Activated CD8-positive, alpha-beta memory T cell treated with anti-CD3 and anti-CD28 coated beads, Interleukin-2, amount 50 U/mL, for 4 hours (primary cell): Measurements from ENCODE around the gene BDKRB2.

ENCODE experiments used
- DNase-seq: peaks from one replicate; pipeline ENCODE4 v3.0.0-alpha.2; 2020

BDKRB2 gene

DNA sequence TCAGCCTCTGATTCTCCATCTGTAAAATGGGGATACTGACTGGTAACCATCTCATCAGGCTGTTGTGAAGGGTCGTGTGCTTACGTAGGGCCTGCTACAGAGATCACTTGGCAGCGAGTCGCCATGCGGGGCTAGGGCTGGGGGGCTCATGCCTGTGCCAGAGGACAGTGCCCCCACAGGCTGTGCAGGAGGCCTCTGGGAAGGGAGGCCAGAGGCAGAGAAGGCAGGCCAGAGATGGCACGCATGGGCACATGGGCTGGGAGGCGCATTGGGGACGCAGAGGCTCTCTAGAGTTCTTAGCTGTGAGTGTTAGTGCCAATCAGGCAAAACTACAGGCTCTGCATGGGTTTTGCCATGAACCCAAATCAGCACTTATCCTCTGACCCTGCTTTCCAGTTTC is 3.5 kb upstream of the BDKRB2 start:
- no peak for DNase-seq

DNA sequence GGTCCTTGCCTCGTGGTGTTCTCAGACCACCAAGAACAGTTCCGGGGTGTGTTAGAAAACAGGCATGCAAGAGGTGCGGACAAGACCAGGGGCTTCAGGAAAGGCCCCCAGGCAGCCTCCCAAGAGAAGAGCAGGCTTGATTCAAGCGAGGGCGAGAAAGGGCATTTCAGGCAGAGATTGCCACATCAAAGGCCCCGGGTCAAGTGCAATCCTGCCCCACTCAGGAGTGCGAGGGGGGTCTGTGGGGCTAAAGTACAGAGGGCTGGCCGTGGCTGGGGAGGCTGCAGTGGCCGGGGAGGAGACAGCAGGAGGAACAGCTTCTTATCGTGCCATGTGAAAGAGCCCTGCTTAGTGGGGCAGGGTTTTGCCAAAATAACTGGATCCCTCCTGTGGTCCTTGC is 2.7 kb upstream of the BDKRB2 start:
- no peak for DNase-seq

DNA sequence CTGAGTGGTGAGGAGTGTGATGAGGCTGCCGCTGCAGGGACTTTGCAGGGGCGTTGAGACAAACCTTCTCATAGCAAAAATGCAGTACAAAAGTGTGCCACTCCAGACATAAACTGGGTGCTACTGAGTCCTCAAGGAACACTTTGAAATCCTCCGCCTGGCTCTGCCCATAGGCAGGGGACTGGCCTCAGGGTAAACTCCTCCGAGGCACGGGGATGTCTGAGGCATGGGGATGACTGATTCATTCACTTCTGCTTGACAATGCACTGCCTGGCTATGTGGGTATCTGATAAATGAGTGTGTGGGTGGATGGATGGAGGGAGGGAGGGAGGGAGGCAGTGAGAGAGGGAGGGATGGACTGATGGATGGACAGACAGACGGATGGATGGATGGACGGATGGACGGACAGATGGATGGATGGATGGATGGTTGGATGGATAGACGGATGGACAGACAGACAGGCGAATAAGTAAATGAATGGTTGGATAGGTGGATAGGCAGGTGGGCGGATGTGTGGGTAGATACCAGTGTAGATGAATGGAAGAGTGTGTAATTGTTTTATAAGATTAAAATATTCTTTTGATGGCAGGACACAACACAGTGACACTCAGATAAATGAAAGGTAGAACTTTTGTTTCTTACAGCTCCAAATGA is 2.1 kb upstream of the BDKRB2 start:
- no peak for DNase-seq

DNA sequence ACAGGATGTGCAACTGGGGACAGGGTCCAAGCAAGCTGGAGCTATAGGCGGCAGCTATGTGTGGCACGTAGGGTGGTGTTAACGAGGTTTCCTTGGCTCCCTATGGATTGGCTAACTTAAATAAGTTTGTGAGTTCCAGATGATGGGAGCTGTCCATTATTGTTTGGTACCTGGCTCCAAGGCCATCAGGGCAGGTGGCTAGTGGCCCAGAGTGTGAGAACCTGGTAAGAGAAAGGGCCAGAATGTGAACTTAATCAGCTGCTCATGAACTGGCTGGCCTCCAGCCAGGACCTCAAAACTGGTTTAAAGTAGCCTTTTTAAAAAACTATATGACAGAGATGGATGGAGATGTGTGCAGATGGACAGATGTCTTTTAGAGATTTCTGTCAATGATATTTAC is 1.5 kb upstream of the BDKRB2 start:
- no peak for DNase-seq

DNA sequence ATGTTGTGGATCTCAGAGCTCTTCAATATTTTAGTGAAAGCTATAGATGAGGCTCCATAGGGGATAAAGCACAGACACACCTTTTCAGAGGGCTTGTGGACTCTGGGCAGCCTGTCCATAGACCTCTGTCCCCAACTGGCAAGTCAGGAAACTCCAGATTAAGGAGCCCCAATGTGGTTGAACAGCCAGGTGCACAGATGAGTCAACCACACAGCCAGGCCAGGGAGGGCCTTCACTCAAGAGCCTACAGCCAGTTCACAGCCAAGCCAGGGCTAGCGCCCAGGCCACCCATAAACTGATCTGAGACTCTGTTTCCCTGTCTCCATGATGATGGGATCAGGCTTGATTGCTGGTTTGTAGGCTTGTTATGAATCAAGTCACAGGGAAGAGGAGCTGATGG is 1.0 kb upstream of the BDKRB2 start:
- no peak for DNase-seq

DNA sequence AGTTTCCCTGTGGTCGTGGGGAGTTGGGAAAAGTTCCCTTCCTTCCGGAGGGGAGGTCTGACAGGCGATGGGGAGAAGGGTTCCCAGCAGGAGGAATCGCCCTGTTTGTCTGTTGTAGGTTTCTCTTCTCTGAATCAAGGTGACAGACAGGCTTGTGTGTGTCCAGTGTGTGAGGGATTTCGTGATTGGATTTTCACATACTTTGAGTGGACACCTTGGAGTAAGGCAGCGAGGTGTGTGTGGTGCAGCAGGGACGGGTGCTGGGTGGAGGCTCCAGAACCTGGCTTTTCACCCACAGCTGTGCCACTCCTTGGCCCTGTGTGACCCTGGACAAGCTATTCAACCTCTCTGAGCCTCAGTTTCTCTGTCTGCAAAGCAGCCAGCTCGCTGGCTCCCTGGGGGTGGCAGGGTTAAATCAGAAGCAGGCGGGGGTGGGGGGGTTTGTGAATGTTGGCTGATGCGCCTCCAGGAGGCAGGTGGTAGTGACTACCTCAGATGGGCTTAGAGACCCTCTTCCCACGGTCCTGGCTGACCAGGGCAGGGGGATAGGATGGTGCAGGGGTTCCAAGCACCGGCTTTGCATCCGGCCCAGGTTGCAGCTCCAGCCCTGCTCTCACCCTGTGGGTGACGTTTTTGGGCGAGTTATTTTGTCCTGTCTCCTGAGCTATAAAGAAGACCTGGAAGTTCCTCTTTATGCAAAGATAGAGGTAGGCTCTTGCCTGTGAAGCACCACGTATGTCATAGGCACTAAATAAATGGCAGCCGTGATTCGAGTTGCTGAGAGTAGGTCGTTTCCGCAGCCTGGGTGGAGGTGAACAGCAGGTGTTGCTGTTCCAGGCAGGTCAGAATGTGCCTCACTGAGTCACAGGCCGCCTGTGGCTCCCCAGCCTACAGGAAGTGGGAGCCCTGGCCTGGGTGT is 679 bp downstream of the BDKRB2 start:
- DNase-seq: no peak

DNA sequence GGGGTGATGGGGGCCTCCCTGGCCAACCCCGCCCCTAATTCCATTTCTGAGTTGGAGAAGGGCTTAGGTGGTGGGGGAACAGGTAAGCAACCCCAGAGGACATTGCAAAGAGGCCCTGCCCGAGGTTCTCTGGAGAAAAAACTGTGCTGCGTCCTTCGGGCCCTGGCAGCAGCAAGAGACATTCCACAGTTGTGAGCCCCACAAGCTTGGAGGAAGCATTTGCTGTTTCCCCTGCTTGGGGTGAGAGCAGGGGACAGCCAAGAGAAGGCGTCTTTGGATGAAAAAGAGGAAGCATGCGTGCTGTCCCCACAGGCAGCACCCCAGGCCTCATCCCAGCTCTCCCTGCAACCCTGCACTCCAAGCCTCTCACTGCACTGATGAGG is 1.3 kb downstream of the BDKRB2 start:
- no peak for DNase-seq

DNA sequence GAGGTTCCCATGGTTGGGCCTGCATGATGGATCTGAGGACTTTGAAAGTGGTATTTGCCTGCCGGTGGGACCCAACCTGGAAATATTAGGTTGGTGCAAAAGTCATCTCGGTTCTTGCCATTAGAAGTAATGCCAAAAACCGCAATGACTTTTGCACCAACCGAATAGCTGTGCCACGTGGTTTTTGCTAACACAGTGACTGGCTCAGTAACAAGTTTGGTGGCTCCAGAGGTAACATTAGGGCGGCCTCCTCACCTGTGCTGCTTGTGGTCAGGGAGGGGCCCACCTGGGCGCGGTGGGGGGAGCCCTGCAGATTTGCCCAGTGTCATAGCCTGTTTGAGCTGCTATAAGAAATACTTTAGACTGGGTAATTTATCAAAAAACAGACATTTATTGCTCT is 1.8 kb downstream of the BDKRB2 start:
- no peak for DNase-seq

DNA sequence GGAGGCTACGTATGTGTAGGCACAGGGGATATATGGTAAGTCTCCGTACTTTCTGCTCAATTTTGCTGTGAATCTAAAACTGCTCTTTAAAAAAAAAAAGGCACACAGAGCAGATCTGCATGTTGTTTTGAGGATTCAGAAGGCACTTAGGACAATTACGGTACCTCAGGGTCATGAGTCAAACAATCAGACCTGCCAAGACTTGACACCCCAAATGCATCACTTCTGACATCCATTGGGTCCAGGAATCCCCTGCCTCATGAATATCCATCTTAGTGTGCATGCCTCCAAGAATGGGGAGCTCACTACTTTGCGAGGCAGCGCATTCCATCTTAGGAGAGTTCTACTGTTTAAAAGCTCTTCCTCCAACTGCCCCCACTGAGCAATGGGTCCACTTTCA is 3.0 kb downstream of the BDKRB2 start:
- DNase-seq: no peak

DNA sequence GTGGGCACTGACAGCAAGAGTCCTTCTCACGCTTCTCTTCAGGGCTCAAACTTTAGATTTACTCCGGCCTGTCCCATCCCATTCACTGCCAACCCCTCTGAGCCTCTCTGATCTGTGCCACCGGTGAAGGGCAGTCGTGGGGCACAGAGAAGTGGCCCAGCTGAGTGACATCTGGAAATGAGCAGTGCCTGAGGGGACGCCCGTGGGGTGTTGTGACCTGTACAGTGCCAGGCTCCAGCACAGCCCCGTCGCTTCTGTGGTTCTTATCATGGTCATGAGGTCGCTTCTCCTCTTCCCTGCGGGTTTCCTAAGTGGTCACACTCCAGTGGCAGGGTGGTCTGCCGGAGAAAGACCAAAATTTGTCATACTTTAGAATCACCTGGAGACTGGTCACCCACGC is 4.1 kb downstream of the BDKRB2 start:
- DNase-seq: no peak

DNA sequence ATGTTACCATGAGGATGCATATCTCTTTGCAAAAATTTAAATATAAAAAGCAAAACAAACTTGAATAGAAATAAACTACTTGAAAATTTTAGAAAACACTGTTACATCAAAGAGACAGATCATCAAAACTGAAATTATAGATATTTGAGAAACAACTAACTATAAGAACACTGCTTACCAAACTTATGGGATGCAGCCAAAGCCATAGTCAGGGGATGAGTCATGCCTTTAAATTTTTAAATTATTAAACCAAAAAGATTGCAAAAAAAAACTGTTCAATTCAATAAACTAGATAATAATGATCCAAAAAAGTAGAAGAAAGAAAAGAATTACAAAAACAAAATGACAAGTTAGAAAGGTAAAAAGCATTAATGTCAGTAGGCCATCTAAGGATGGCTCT is 7.5 kb downstream of the BDKRB2 start:
- DNase-seq: no peak

DNA sequence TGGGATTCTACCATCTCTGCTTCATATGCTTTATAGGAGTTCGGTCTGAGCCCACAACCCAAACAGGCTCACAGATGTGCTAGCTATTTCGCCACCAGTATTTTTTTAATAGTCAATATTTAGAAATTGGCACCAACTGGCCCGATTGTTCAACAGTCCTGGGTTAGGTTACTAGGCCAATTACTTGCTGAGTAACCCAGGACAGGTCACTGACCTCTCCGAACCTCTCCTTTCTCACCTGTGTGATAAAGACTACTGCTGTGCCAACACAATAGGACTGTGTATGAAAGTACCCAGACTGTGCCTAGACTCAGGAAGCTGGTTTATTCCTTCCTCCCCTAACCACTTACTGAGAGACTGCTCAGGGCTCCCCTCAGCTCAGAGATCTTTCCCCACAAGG is 8.3 kb downstream of the BDKRB2 start:
- DNase-seq: no peak

DNA sequence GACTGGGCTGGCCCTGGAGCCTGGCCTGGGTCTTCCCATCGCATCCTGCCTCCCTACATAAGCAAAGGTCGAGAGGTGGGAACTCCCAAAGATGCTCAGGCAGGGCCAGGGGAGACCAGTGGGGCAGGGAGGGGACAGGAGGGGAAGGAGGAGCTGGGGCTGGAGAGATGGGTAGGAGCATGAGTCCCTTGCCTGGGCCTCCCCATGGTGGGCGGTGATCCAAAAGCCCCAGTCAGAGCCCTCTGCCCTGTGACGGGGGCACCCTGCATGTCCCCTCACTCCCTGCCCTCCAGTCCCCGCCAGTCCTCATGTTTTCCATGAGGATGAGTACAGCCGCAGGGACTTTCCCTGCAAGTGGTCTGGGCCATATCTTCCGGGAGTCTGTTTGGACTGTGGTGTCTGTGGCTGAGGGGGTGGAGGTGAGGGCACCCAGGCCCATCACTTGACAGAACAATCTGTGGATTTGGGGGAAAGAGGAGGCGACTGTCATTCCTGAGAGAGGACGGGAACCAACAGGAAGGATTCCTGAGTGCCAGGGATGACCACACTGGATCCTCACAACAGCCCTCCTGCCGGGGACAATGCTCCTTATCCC is 9.3 kb downstream of the BDKRB2 start:
- DNase-seq: no peak

DNA sequence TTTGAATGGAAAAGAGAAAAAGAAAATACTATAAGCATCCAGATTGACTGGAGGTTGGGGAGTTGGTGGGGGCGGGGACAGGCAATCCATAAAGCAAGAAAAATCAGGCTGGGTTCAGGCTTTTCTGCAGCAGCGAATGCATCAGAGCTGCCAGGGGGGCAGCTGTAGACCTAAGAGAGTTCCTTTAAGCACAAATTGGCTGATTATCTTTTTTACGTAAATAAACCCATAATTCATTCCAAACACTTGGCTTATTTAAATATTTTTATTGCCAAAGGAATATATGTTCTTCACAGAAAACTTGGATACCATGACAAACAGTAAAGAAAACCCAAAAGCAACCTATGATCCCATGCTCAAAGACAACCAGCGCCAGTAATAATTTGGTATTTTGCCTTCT is 10.2 kb downstream of the BDKRB2 start:
- no peak for DNase-seq

DNA sequence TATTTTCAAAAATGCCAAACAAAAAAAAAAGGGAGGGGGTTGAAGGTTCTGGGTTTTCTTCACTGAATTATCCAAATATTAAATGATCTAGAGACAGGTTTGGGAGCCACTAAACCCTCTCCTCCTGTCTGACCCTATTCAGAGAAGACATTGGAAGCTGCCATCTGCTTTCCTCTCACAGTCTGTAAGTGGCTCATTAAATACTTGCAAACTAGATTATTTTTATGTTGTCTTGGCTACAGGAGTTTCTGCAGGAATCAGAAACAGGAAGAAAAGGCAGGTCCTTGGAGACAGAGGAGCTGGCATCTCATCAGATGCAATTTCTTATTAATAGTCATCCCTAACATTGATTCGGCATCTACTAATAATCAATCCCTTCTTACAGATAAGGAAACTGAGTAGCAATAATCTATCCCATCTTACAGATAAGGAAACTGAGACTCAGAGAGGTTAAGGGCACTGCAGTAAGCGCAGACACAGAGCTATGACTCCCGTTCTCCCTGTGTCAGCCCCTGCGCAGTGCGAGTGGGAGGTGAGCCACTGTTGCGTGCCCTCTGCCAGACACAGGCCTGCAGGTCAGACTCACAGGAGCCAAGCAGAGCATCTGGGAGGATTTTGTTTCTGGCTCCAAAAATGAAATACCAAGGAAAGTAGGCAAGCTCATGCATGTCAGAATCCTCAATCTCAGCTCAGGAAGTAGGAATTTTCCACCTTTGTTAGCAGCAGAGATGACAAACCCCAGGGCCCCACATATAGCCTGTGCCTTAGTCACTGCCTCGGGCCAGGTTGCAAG is 11.0 kb downstream of the BDKRB2 start:
- DNase-seq: no peak

DNA sequence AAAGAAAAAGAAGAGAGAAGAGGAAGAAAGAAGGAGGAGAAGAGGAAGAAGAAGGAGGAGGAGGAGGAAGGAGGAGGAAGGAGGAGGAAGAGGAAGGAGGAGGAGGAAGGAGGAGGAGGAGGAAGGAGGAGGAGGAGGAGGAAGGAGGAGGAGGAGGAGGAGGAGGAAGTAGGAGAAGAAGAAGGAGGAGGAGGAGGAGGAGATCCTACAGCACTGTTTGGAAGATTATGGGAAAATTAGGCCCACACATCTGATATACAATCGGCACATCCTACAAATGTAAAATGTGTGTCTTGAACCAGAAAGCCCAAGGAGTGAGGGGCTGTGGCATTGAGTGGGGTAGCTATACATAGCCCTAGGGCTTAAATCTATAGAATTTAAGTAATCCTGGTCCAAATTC is 12.0 kb downstream of the BDKRB2 start:
- DNase-seq: no peak

DNA sequence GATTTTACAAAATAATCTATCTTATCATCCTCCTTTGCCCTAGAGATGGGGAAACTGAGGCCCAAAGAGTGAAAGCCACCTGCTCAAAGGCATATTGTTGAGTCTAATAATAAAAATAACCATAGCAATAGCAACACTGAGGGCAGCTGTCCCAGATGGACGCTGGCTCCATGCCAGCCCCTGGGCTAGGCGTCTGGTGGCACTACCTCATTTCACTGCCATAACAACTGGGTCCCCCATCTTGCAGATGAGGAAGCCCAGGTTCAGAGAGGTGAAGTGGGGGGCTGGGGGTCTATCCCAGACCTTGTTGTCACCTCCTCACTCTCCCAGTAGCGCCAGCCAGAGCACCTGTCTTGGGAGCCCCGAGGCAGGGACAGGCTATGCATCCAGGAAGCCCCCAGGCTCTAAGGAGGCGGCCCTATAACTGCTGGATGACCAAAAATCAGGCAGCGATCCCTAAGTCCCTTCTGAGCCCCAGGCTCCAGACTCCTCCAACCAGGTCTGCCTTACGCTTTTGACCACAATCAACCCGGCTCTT is 12.8 kb downstream of the BDKRB2 start:
- DNase-seq: no peak

DNA sequence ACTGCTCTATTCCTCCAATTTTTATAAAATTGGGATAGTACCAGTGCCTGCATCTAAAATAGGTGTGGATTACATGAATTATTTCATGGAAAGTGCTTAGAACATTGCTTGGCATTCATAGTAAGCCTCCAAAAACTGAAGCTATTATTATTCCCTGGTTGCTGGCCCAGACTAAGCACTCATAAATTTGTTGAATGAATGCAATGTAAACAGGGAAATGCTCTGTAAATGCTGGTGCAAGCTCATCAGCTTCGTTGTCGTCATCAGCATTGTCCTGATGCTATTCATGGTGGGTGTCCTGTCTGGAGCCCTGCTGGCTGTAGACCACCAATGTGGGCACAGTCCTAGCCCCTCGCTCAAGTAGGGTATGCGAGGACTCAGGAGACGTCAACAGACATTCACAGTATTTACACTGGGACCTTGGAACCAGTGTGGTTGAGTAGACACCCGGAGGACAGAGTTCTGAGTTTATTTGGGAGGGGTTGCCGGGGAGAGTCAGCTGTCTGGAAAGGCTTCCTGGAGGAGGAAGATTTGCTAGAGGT is 16.5 kb downstream of the BDKRB2 start:
- no peak for DNase-seq

DNA sequence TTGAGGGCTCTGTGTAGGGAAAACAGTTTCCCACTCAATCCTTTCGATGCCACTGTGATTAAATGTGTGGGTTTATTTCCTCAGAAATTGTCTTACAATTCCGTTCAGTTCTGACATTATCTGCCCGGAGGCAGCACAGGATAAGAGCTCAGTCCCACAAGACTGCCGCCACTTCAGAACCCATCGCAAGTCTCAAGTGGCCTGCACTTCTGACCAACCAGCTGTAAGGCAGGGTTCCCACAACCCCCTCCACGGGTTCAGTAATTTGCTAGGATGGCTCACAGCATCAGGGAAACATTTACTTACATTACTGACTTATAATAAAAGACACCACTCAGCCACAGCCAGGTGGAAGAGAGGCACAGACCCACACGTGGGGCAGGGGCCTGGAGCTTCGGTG is 17.2 kb downstream of the BDKRB2 start:
- no peak for DNase-seq

DNA sequence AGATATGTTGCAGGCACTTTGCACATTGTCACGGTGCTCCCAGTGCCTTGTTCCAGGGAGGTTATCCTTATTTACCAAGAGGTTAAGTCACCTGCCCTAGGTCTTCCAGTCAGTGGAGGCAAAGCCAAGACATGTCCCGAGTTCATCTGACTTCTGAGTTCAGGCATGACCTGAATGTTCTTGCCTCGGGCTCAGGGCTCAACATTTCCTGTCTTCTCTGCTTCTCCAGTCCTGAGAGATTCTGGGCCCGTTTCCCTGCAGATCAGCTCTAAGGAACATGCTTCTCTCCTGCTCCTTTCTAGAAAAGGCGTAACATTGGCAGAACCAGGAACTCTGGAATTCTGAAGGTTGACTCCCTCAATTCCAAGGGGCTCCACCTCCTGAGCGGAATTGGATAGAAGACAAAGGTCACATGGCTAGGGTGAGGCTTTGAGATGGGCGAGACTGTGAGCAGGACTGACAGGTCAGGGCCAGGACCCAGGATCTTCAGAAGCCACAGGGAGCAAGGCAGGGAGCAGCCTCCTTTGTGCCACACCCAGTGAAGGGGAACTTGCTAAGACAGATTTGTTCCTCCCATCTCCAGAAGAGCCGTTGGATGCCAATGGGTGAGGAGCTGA is 19.9 kb downstream of the BDKRB2 start:
- DNase-seq: no peak

DNA sequence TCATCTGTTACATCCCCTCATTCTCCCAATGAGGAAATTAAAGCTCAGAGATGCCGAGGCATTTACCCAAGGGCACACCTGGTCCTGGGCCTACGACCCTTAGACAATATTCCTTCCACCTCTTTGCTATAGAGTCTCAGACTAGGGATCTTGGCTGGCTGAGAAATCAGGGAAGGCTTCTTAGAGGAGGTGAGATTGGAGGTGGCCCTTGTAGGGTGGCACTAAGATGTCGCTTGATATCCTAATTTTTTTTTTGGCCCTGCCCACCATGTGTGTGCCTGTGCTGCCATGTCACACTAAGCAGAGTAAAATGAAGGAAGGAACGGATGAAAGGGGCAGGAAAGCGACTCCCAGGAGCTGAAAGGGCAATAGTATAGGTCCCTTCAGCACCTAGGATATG is 20.6 kb downstream of the BDKRB2 start:
- no peak for DNase-seq

DNA sequence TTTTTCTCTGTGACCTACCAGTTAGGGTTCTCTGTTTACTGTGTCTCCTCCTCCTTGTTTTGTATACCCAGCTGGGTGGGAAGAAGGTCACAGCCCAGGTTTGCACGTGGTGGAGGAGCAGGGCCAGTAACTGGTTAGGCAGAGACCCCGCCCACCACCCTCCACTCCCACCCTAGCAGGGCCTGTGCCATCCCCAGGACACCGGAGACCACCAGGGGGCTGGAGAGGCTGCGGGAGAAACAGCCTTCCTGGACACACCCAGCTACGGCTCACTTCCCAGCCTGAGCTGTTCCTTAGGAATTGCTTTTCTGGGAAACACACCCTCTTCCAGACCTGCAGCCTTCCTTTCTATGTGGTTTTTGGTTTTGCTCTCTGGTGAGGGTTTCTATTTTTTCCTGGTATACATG is 21.1 kb downstream of the BDKRB2 start:
- no peak for DNase-seq
